HG02571 (cell line): ENCODE results near the gene OSBPL1A.
A peak's percentile ranks its signal among the peaks of the same experiment; 100 is the strongest.

ENCODE experiments used
- ATAC-seq: cut with Tn5 transposase; IDR thresholded peaks from one replicate; pipeline ENCODE4 v1.9.1; 2021; ENCODE audit warnings: mild to moderate bottlenecking, moderate library complexity; ENCODE audit not compliant: unreplicated experiment

The OSBPL1A gene

GRCh38 chr18:24270358-24270936 is 127.2 kb downstream of the OSBPL1A start:
- ATAC-seq = no peak

- no peak for ATAC-seq
Measured at GRCh38 chr18:24268784-24269550, 128.7 kb downstream of the OSBPL1A start.

GRCh38 chr18:24267878-24268277 is 129.7 kb downstream of the OSBPL1A start:
- no peak for ATAC-seq

GRCh38 chr18:24266131-24266530 is 131.5 kb downstream of the OSBPL1A start:
- ATAC-seq = no peak

- ATAC-seq = no peak
Measured at GRCh38 chr18:24265502-24266064, 132.0 kb downstream of the OSBPL1A start.

- ATAC-seq = no peak
Measured at GRCh38 chr18:24263050-24263449, 134.6 kb downstream of the OSBPL1A start.

- no peak for ATAC-seq
Measured at GRCh38 chr18:24262087-24262486, 135.5 kb downstream of the OSBPL1A start.

- ATAC-seq = no peak
Measured at GRCh38 chr18:24259869-24260641, 137.6 kb downstream of the OSBPL1A start.

GRCh38 chr18:24254071-24254470 is 143.6 kb downstream of the OSBPL1A start:
- no peak for ATAC-seq

- no peak for ATAC-seq
Measured at GRCh38 chr18:24249716-24250115, 147.9 kb downstream of the OSBPL1A start.

- ATAC-seq = no peak
Measured at GRCh38 chr18:24248359-24248758, 149.3 kb downstream of the OSBPL1A start.

- peak; percentile 58 for ATAC-seq
Measured at GRCh38 chr18:24246143-24246542, 151.5 kb downstream of the OSBPL1A start.

GRCh38 chr18:24244698-24245097 is 152.9 kb downstream of the OSBPL1A start:
- ATAC-seq = no peak

GRCh38 chr18:24243677-24244076 is 153.9 kb downstream of the OSBPL1A start:
- ATAC-seq = no peak

GRCh38 chr18:24239341-24239740 is 158.3 kb downstream of the OSBPL1A start:
- no peak for ATAC-seq

- ATAC-seq = no peak
Measured at GRCh38 chr18:24238387-24238786, 159.2 kb downstream of the OSBPL1A start.

GRCh38 chr18:24234850-24235418 is 162.7 kb downstream of the OSBPL1A start:
- ATAC-seq = no peak

GRCh38 chr18:24234330-24234729 is 163.3 kb downstream of the OSBPL1A start:
- no peak for ATAC-seq

- ATAC-seq = no peak
Measured at GRCh38 chr18:24232800-24233199, 164.8 kb downstream of the OSBPL1A start.

- ATAC-seq = no peak
Measured at GRCh38 chr18:24231773-24232735, 165.6 kb downstream of the OSBPL1A start.
